NB4 (cell line): Measurements from ENCODE around the gene SNTB2.

Experiments
- MYC ChIP-seq: IDR thresholded peaks from 2 replicates; pipeline ENCODE4 v1.6.1; 2011; ENCODE audit warnings: low read depth, low read length
- POLR2A ChIP-seq: IDR thresholded peaks from 2 replicates; pipeline ENCODE4 v1.6.1; 2011; ENCODE audit warnings: mild to moderate bottlenecking; ENCODE audit not compliant: insufficient read length; ENCODE audit errors: extremely low read depth
- TF ChIP-seq, protein P1 (sequence below): IDR thresholded peaks from one replicate; pipeline ENCODE4 v1.5.1; 2012; ENCODE audit warnings: low read depth, low read length

DNA sequence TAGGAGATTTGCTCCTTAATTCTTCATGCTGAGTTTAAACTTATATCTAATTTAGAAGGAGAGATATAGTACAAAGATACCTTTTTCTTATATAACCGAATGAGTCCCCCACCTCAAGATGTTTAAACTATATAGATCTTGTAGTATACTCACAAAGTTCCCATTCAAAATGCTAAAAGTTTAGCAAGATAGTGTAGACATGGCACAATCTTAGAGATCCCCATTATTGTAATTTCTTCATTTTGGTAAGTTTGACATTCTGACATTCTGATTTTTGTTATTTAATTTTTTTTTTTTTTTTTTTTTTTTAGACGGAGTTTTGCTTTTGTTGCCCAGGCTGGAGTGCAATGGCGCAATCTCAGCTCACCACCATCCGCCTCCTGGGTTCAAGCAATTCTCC lies 22.8 kb downstream of the SNTB2 start:
- TF ChIP-seq, protein P1, sequence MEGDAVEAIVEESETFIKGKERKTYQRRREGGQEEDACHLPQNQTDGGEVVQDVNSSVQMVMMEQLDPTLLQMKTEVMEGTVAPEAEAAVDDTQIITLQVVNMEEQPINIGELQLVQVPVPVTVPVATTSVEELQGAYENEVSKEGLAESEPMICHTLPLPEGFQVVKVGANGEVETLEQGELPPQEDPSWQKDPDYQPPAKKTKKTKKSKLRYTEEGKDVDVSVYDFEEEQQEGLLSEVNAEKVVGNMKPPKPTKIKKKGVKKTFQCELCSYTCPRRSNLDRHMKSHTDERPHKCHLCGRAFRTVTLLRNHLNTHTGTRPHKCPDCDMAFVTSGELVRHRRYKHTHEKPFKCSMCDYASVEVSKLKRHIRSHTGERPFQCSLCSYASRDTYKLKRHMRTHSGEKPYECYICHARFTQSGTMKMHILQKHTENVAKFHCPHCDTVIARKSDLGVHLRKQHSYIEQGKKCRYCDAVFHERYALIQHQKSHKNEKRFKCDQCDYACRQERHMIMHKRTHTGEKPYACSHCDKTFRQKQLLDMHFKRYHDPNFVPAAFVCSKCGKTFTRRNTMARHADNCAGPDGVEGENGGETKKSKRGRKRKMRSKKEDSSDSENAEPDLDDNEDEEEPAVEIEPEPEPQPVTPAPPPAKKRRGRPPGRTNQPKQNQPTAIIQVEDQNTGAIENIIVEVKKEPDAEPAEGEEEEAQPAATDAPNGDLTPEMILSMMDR, result no peak
- TF ChIP-seq POLR2A (no peak), MYC (no peak)
